ENCODE data around the gene FGD5. TPM values are rescaled to one million over a fixed set of nuclear protein-coding genes. Genes with fewer than 3 reads are reported as not detected.

Gene FGD5
- total RNA-seq, 1 donor from 2014 or later, result not detected

- Histone ChIP-seq H3K27me3 (ENCODE audit: control insufficient read depth, insufficient read depth, low read length) (peaks cover 7% of the 10 kb centered on the region), H3K4me3 (ENCODE audit: low read depth, low read length) (no peak overlapping the region), H3K36me3 (ENCODE audit: control insufficient read depth, insufficient read depth, low read length) (no peaks in the 10 kb centered on the region)
- FAIRE-seq, result no peak
- no peak for TF ChIP-seq CTCF (IDR thresholded peaks at IDR 0.05; ENCODE audit: insufficient read depth, low read length, severe bottlenecking)
- DNase-seq (ENCODE audit: low read depth), result no peak
Measured at GRCh38 chr3:14795996-14796395, 22.8 kb upstream of the FGD5 start.

- Histone ChIP-seq H3K4me3 (ENCODE audit: low read depth, low read length) (no peak overlapping the region), H3K27me3 (ENCODE audit: control insufficient read depth, insufficient read depth, low read length) (peaks cover 9% of the 10 kb centered on the region), H3K36me3 (ENCODE audit: control insufficient read depth, insufficient read depth, low read length) (no peaks in the 10 kb centered on the region)
- FAIRE-seq (peak; percentile 55), DNase-seq (ENCODE audit: low read depth) (no peak)
- no peak for TF ChIP-seq CTCF (IDR thresholded peaks at IDR 0.05; ENCODE audit: insufficient read depth, low read length, severe bottlenecking)
Measured at GRCh38 chr3:14796403-14797077, 22.2 kb upstream of the FGD5 start.

GRCh38 chr3:14797731-14798130 is 21.0 kb upstream of the FGD5 start:
- H3K4me3 ChIP-seq (ENCODE audit: low read depth, low read length), result no peak overlapping the region
- DNase-seq (ENCODE audit: low read depth), result no peak
- no peaks in the 10 kb centered on the region for H3K36me3 ChIP-seq (ENCODE audit: control insufficient read depth, insufficient read depth, low read length)
- peaks cover 9% of the 10 kb centered on the region for H3K27me3 ChIP-seq (ENCODE audit: control insufficient read depth, insufficient read depth, low read length)
- TF ChIP-seq CTCF (IDR thresholded peaks at IDR 0.05; ENCODE audit: insufficient read depth, low read length, severe bottlenecking), result no peak
- no peak for FAIRE-seq

- Histone ChIP-seq H3K4me3 (ENCODE audit: low read depth, low read length) (no peak overlapping the region), H3K27me3 (ENCODE audit: control insufficient read depth, insufficient read depth, low read length) (peaks cover 9% of the 10 kb centered on the region), H3K36me3 (ENCODE audit: control insufficient read depth, insufficient read depth, low read length) (no peaks in the 10 kb centered on the region)
- DNase-seq (ENCODE audit: low read depth) (no peak), FAIRE-seq (no peak)
- no peak for TF ChIP-seq CTCF (IDR thresholded peaks at IDR 0.05; ENCODE audit: insufficient read depth, low read length, severe bottlenecking)
Measured at GRCh38 chr3:14798231-14798630, 20.5 kb upstream of the FGD5 start.

- FAIRE-seq (no peak), DNase-seq (ENCODE audit: low read depth) (no peak)
- TF ChIP-seq CTCF (IDR thresholded peaks at IDR 0.05; ENCODE audit: insufficient read depth, low read length, severe bottlenecking), result no peak
- Histone ChIP-seq H3K27me3 (ENCODE audit: control insufficient read depth, insufficient read depth, low read length) (peaks cover 9% of the 10 kb centered on the region), H3K4me3 (ENCODE audit: low read depth, low read length) (no peak overlapping the region), H3K36me3 (ENCODE audit: control insufficient read depth, insufficient read depth, low read length) (no peaks in the 10 kb centered on the region)
Measured at GRCh38 chr3:14799146-14799545, 19.6 kb upstream of the FGD5 start.

GRCh38 chr3:14801031-14801430 is 17.7 kb upstream of the FGD5 start:
- no peak for TF ChIP-seq CTCF (IDR thresholded peaks at IDR 0.05; ENCODE audit: insufficient read depth, low read length, severe bottlenecking)
- Histone ChIP-seq H3K27me3 (ENCODE audit: control insufficient read depth, insufficient read depth, low read length) (peaks cover 6% of the 10 kb centered on the region), H3K36me3 (ENCODE audit: control insufficient read depth, insufficient read depth, low read length) (no peaks in the 10 kb centered on the region), H3K4me3 (ENCODE audit: low read depth, low read length) (no peak overlapping the region)
- FAIRE-seq, result no peak
- DNase-seq (ENCODE audit: low read depth), result no peak
